H9 (cell line): ENCODE results near the gene CCL16. TPM values are rescaled to one million over a fixed set of nuclear protein-coding genes. Genes with fewer than 3 reads are reported as not detected.

ENCODE experiments used
- DNase-seq: peaks from one replicate; pipeline ENCODE4 v3.0.0-alpha.2; 2017
- H2AFZ ChIP-seq: one replicate; pipeline ENCODE4 v1.6.1; 2013; ENCODE audit warnings: mild to moderate bottlenecking, low read length, control low read depth, moderate library complexity
- H2AK5ac ChIP-seq: 2 replicates; pipeline ENCODE4 v1.6.1; 2013; ENCODE audit warnings: low read length, control low read depth, mixed read lengths; ENCODE audit not compliant: insufficient read length
- H2BK120ac ChIP-seq: one replicate; pipeline ENCODE4 v1.6.1; 2013; ENCODE audit warnings: low read depth, mild to moderate bottlenecking, low read length, control low read depth, inconsistent platforms; ENCODE audit not compliant: poor library complexity, severe bottlenecking
- H2BK12ac ChIP-seq: 2 replicates; pipeline ENCODE4 v1.6.1; 2013; ENCODE audit warnings: low read length, control low read depth, mixed read lengths, low read depth; ENCODE audit not compliant: insufficient read length
- H2BK15ac ChIP-seq: 2 replicates; pipeline ENCODE4 v1.6.1; 2013; ENCODE audit warnings: low read depth, low read length, control low read depth
- H2BK20ac ChIP-seq: one replicate; pipeline ENCODE4 v1.6.1; 2013; ENCODE audit warnings: low read depth, mild to moderate bottlenecking, low read length, control low read depth, inconsistent platforms; ENCODE audit not compliant: poor library complexity, severe bottlenecking
- H2BK5ac ChIP-seq: 2 replicates; pipeline ENCODE4 v1.6.1; 2013; ENCODE audit warnings: low read length, control low read depth, mixed read lengths; ENCODE audit not compliant: insufficient read length
- H3K14ac ChIP-seq: 2 replicates; pipeline ENCODE4 v1.6.1; 2013; ENCODE audit warnings: low read length, control low read depth; ENCODE audit not compliant: insufficient read depth
- H3K18ac ChIP-seq: 2 replicates; pipeline ENCODE4 v1.6.1; 2013; ENCODE audit warnings: low read depth, mild to moderate bottlenecking, mixed read lengths, low read length, control low read depth; ENCODE audit not compliant: insufficient read length
- H3K23ac ChIP-seq: 2 replicates; pipeline ENCODE4 v1.6.1; 2013; ENCODE audit warnings: low read length, control low read depth, mixed read lengths, low read depth; ENCODE audit not compliant: insufficient read length
- H3K23me2 ChIP-seq: 2 replicates; pipeline ENCODE4 v1.6.1; 2013; ENCODE audit warnings: low read depth, mild to moderate bottlenecking, mixed read lengths, low read length, control low read depth; ENCODE audit not compliant: insufficient read length, poor library complexity, severe bottlenecking
- H3K27ac ChIP-seq: 2 replicates; pipeline ENCODE4 v1.5.1; 2013; ENCODE audit warnings: low read length, control low read depth, mixed read lengths, low read depth; ENCODE audit not compliant: insufficient read length
- H3K27me3 ChIP-seq: 2 replicates; pipeline ENCODE4 v1.6.1; 2013; ENCODE audit warnings: low read length, control low read depth, inconsistent platforms; ENCODE audit not compliant: insufficient read depth
- H3K4ac ChIP-seq: 2 replicates; pipeline ENCODE4 v1.6.1; 2013; ENCODE audit warnings: low read depth, mild to moderate bottlenecking, control low read depth, inconsistent platforms, low read length, moderate library complexity
- H3K4me1 ChIP-seq: 2 replicates; pipeline ENCODE4 v1.6.1; 2013; ENCODE audit warnings: low read length, control low read depth, inconsistent platforms; ENCODE audit not compliant: insufficient read depth
- H3K4me2 ChIP-seq: 2 replicates; pipeline ENCODE4 v1.6.1; 2013; ENCODE audit warnings: low read length, control low read depth, mixed read lengths; ENCODE audit not compliant: insufficient read length, insufficient read depth
- H3K56ac ChIP-seq: 2 replicates; pipeline ENCODE4 v1.6.1; 2013; ENCODE audit warnings: low read depth, mild to moderate bottlenecking, mixed read lengths, low read length, control low read depth; ENCODE audit not compliant: insufficient read length
- H3K79me1 ChIP-seq: 2 replicates; pipeline ENCODE4 v1.6.1; 2013; ENCODE audit warnings: low read depth, mild to moderate bottlenecking, moderate library complexity, low read length, control low read depth, inconsistent platforms; ENCODE audit not compliant: insufficient read depth, poor library complexity, severe bottlenecking
- H3K79me2 ChIP-seq: 2 replicates; pipeline ENCODE4 v1.6.1; 2013; ENCODE audit warnings: low read length, control low read depth, inconsistent platforms; ENCODE audit not compliant: insufficient read depth
- H3K9ac ChIP-seq: 2 replicates; pipeline ENCODE4 v1.6.1; 2013; ENCODE audit warnings: low read length, control low read depth, mixed read lengths; ENCODE audit not compliant: insufficient read length; ENCODE audit errors: extremely low read depth
- H3K9me3 ChIP-seq: one replicate; pipeline ENCODE4 v1.6.1; 2013; ENCODE audit warnings: low read depth, low read length, inconsistent platforms; ENCODE audit not compliant: control insufficient read depth
- H3T11ph ChIP-seq: one replicate; pipeline ENCODE4 v1.6.1; 2013; ENCODE audit warnings: mild to moderate bottlenecking, low read length, control low read depth, inconsistent platforms
- H4K20me1 ChIP-seq: one replicate; pipeline ENCODE4 v1.6.1; 2013; ENCODE audit not compliant: control insufficient read depth, insufficient read length, insufficient read depth
- H4K5ac ChIP-seq: 2 replicates; pipeline ENCODE4 v1.6.1; 2013; ENCODE audit warnings: low read depth, mild to moderate bottlenecking, mixed read lengths, low read length, control low read depth; ENCODE audit not compliant: insufficient read length
- H4K8ac ChIP-seq: replicated peaks from 2 replicates; pipeline ENCODE4 v1.6.1; 2013; ENCODE audit warnings: low read length, control low read depth, mixed read lengths, low read depth; ENCODE audit not compliant: insufficient read length
- H4K91ac ChIP-seq: 2 replicates; pipeline ENCODE4 v1.6.1; 2013; ENCODE audit warnings: low read depth, mild to moderate bottlenecking, moderate library complexity, mixed read lengths, low read length, control low read depth; ENCODE audit not compliant: insufficient read length
- H3K27ac Mint-ChIP-seq, 3 experiments: 2 replicates in 2 of 3; 3 replicates in 1 of 3; pipeline ENCODE4 v1.8.0; 2020 to 2021; ENCODE audit warnings: mixed read lengths in 3 of 3, mild to moderate bottlenecking in 1 of 3, moderate library complexity in 1 of 3
- H3K27me3 Mint-ChIP-seq: 2 replicates; pipeline ENCODE4 v1.8.0; 2021; ENCODE audit warnings: low read depth, mild to moderate bottlenecking, moderate library complexity, mixed read lengths
- H3K36me3 Mint-ChIP-seq, 3 experiments: 2 replicates in 2 of 3; 3 replicates in 1 of 3; pipeline ENCODE4 v1.8.0; 2020 to 2021; ENCODE audit warnings: low read depth in 3 of 3, mixed read lengths in 3 of 3; ENCODE audit not compliant: insufficient read depth in 1 of 3
- H3K4me1 Mint-ChIP-seq, 2 experiments: 2 replicates each; pipeline ENCODE4 v1.8.0; 2020; ENCODE audit warnings: mixed read lengths in 2 of 2
- H3K4me3 Mint-ChIP-seq, 2 experiments: 2 replicates in 1 of 2; 3 replicates in 1 of 2; pipeline ENCODE4 v1.8.0; 2020 to 2021; ENCODE audit warnings: mild to moderate bottlenecking in 2 of 2, mixed read lengths in 2 of 2, moderate library complexity in 1 of 2
- H3K9me3 Mint-ChIP-seq, 2 experiments: 2 replicates in 1 of 2; 3 replicates in 1 of 2; pipeline ENCODE4 v1.8.0; 2020; ENCODE audit warnings: mild to moderate bottlenecking in 2 of 2, mixed read lengths in 2 of 2, moderate library complexity in 1 of 2
- total RNA-seq: library from RNA; stranded (reverse); gene quantifications from 2 replicates; pipeline ENCODE4 v1.2.1, GENCODE V29; 2021
- TF ChIP-seq, protein P1 (sequence below): fragments of 200-600 bp; sonication (generic); conservative IDR thresholded peaks from 3 replicates; pipeline ENCODE4 v1.8.0; 2021; ENCODE audit warnings: antibody characterized with exemption, mild to moderate bottlenecking

The CCL16 gene
- total RNA-seq, 1 experiment from 2014 or later = not detected

DNA sequence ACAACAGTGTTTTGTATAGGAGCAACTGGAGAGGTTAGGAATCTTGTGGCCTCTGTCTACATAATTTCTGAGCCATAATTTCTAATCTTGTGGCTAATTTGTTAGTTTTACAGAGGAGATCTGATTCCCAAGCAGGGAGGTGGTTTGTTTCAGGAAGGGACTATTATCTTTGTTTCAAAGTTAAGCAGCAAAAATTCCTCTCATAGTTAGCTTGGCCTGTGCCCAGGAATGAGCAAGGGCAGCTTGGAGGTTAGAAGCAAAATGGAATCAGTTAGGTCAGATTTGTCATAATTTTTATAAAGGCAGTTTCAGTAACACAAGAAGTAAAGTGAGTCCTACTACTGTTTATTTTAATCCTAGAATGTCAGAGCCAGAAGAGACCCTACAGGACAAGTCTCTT is 48.7 kb downstream of the CCL16 start:
- Histone ChIP-seq H3K27me3 (no peaks in the 10 kb centered on the region), H3K4me2 (no peak overlapping the region), H2BK12ac (no peak overlapping the region), H2BK15ac (no peak overlapping the region), H4K20me1 (no peaks in the 10 kb centered on the region), H3K79me2 (no peaks in the 10 kb centered on the region), H3K9me3 (no peaks in the 10 kb centered on the region), H2AFZ (no peak overlapping the region), H3K23ac (no peak overlapping the region), H3T11ph (no peak overlapping the region), H4K8ac (no peak overlapping the region), H3K9ac (no peak overlapping the region), H2AK5ac (no peak overlapping the region), H3K14ac (no peak overlapping the region), H3K27ac (no peak overlapping the region), H3K4me1 (peaks cover 4% of the 10 kb centered on the region; the same call in 1 of the 2 replicates), H2BK120ac (no peak overlapping the region), H3K79me1 (no peaks in the 10 kb centered on the region), H4K5ac (no peak overlapping the region), H3K23me2 (peaks cover 3% of the 10 kb centered on the region), H3K4ac (no peak overlapping the region), H2BK5ac (no peak overlapping the region), H3K18ac (no peak overlapping the region), H3K56ac (no peak overlapping the region), H4K91ac (no peak overlapping the region), H2BK20ac (no peak overlapping the region)
- no peaks in the 10 kb centered on the region for H3K9me3 Mint-ChIP-seq
- H3K4me1 Mint-ChIP-seq = peaks cover 18 to 20% of the 10 kb centered on the region in 2 experiments
- peaks cover 3% of the 10 kb centered on the region for H3K27me3 Mint-ChIP-seq
- DNase-seq = no peak
- H3K36me3 Mint-ChIP-seq = 0 out of 7 replicates have a peak, but pooled peaks cover 0 to 6% (median 0%) of the 10 kb centered on the region in 3 experiments
- no peak overlapping the region for H3K4me3 Mint-ChIP-seq
- TF ChIP-seq, protein P1, sequence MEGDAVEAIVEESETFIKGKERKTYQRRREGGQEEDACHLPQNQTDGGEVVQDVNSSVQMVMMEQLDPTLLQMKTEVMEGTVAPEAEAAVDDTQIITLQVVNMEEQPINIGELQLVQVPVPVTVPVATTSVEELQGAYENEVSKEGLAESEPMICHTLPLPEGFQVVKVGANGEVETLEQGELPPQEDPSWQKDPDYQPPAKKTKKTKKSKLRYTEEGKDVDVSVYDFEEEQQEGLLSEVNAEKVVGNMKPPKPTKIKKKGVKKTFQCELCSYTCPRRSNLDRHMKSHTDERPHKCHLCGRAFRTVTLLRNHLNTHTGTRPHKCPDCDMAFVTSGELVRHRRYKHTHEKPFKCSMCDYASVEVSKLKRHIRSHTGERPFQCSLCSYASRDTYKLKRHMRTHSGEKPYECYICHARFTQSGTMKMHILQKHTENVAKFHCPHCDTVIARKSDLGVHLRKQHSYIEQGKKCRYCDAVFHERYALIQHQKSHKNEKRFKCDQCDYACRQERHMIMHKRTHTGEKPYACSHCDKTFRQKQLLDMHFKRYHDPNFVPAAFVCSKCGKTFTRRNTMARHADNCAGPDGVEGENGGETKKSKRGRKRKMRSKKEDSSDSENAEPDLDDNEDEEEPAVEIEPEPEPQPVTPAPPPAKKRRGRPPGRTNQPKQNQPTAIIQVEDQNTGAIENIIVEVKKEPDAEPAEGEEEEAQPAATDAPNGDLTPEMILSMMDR = no peak
- H3K27ac Mint-ChIP-seq = no peak overlapping the region
